Upper lobe of left lung (tissue), 6 donors: ENCODE measurements around the gene MSI2. TPM values are rescaled to one million over a fixed set of nuclear protein-coding genes. Genes with fewer than 3 reads are reported as not detected.

Experiments used
- ATAC-seq, 2 donors: fragments of 200-7000 bp; cut with Tn5 transposase; one replicate each; pipeline ENCODE4 v1.9.1; 2022; ENCODE audit warnings: mild to moderate bottlenecking in 2 of 2, moderate library complexity in 2 of 2; ENCODE audit not compliant: low FRiP score in 2 of 2
- DNase-seq, 2 donors: peaks; one replicate each; pipeline ENCODE4 v3.0.0-alpha.2; 2019 to 2020
- H3K27ac ChIP-seq, 4 donors: fragments of 200-600 bp; sonication (generic); one replicate each; pipeline ENCODE4 v1.5.1; 2016 to 2019
- H3K27me3 ChIP-seq, 4 donors: fragments of 200-600 bp; sonication (generic); one replicate each; pipeline ENCODE4 v1.5.1; 2017 to 2019
- H3K36me3 ChIP-seq, 4 donors: fragments of 200-600 bp; sonication (generic); one replicate each; pipeline ENCODE4 v1.5.1; 2016 to 2019
- H3K4me1 ChIP-seq, 4 donors: fragments of 200-600 bp; sonication (generic); one replicate each; pipeline ENCODE4 v1.5.1; 2018 to 2019
- H3K4me3 ChIP-seq, 4 donors: fragments of 200-600 bp; sonication (generic); one replicate each; pipeline ENCODE4 v1.5.1; 2017 to 2019; ENCODE audit warnings: mild to moderate bottlenecking in 2 of 4, moderate library complexity in 1 of 4
- H3K9me3 ChIP-seq, 4 donors: fragments of 200-600 bp; sonication (generic); one replicate each; pipeline ENCODE4 v1.5.1; 2018 to 2019
- CTCF ChIP-seq, 6 experiments: fragments of 450-650 bp in 4 of 6; fragments of 200-600 bp in 2 of 6; sonication (generic) in 2 of 6; IDR thresholded peaks; one replicate each; pipeline ENCODE4 v1.5.1; 2016 to 2019; ENCODE audit warnings: antibody characterized with exemption in 6 of 6
- EP300 ChIP-seq, 4 donors: sonication (generic); formaldehyde crosslinking; IDR thresholded peaks; one replicate each; pipeline ENCODE4 v1.5.1; 2017; ENCODE audit warnings: antibody characterized with exemption in 4 of 4, control low read depth in 2 of 4
- POLR2A ChIP-seq, 4 donors: fragments of 450-650 bp; IDR thresholded peaks; one replicate each; pipeline ENCODE4 v1.5.1; 2016 to 2017; ENCODE audit warnings: antibody characterized with exemption in 4 of 4, mild to moderate bottlenecking in 2 of 4
- POLR2AphosphoS5 ChIP-seq, 2 donors: sonication (generic); formaldehyde crosslinking; IDR thresholded peaks; one replicate each; pipeline ENCODE4 v1.5.1; 2017; ENCODE audit warnings: antibody characterized with exemption in 2 of 2
- WGBS, 2 donors: methylation state at CpG; one replicate each; pipeline ENCODE4 v1.1.5; 2017 to 2018; 5-methylcytosine and 5-hydroxymethylcytosine counted together
- total RNA-seq, 6 donors: library from RNA; depleted of rRNA in 4 of 6; stranded (reverse); fragments of >200 nt in 4 of 6; gene quantifications; one replicate each; pipeline versions ENCODE4 v1.1.0 to v1.2.1, GENCODE V29; 2016 to 2021
- donor health status: DM: no; HTN: no; CAD: no; lungs with moderate emphysema.
- donor health status: DM: no; HTN: yes; CAD: no; lungs with severe emphysema.

MSI2 gene
- total RNA-seq, 6 donors from 2014 or later, result 20.1 to 44.0 (median 32.2) TPM

- Histone ChIP-seq H3K4me3 (no peak overlapping the region), H3K27ac (no peak overlapping the region), H3K4me1 (peaks cover 0 to 14% (median 6%) of the 10 kb centered on the region in 4 donors), H3K9me3 (no peaks in the 10 kb centered on the region), H3K27me3 (no peaks in the 10 kb centered on the region), H3K36me3 (no peaks in the 10 kb centered on the region)
- DNase-seq (no peak), ATAC-seq (no peak)
- WGBS, 2 donors, result 57 to 69% methylated on average over 11 to 13 of the region's 13 CpGs
- TF ChIP-seq POLR2A (IDR thresholded peaks at IDR 0.05) (no peak), CTCF (IDR thresholded peaks at IDR 0.05) (no peak), POLR2AphosphoS5 (IDR thresholded peaks at IDR 0.05) (no peak), EP300 (IDR thresholded peaks at IDR 0.05) (no peak)
These were observed 151.9 kb downstream of the MSI2 start for GRCh38 chr17:57408071-57408811.

- Histone ChIP-seq H3K27me3 (no peaks in the 10 kb centered on the region), H3K4me1 (peaks cover 0 to 14% (median 6%) of the 10 kb centered on the region in 4 donors), H3K36me3 (no peaks in the 10 kb centered on the region), H3K9me3 (no peaks in the 10 kb centered on the region), H3K27ac (no peak overlapping the region), H3K4me3 (no peak overlapping the region)
- TF ChIP-seq POLR2AphosphoS5 (IDR thresholded peaks at IDR 0.05), result no peak
- no peak for TF ChIP-seq POLR2A (IDR thresholded peaks at IDR 0.05)
- TF ChIP-seq CTCF (IDR thresholded peaks at IDR 0.05), result no peak
- TF ChIP-seq EP300 (IDR thresholded peaks at IDR 0.05), result no peak
- WGBS, 2 donors, result 80 to 95% methylated on average over 6 of the region's 6 CpGs
- no peak for DNase-seq
- no peak for ATAC-seq
These were observed 153.8 kb downstream of the MSI2 start for GRCh38 chr17:57410169-57410568.

GRCh38 chr17:57412520-57413096 is 156.3 kb downstream of the MSI2 start:
- ATAC-seq, result no peak
- DNase-seq, result no peak
- H3K4me1 ChIP-seq, result peaks cover 0 to 8% (median 5%) of the 10 kb centered on the region in 4 donors
- no peak overlapping the region for H3K4me3 ChIP-seq
- WGBS, 2 donors, result 51 to 64% methylated on average over 2 of the region's 2 CpGs
- H3K9me3 ChIP-seq, result no peaks in the 10 kb centered on the region
- H3K36me3 ChIP-seq, result no peaks in the 10 kb centered on the region
- TF ChIP-seq POLR2AphosphoS5 (IDR thresholded peaks at IDR 0.05) (no peak), EP300 (IDR thresholded peaks at IDR 0.05) (no peak), CTCF (IDR thresholded peaks at IDR 0.05) (no peak), POLR2A (IDR thresholded peaks at IDR 0.05) (no peak)
- H3K27me3 ChIP-seq, result no peaks in the 10 kb centered on the region
- no peak overlapping the region for H3K27ac ChIP-seq

- Histone ChIP-seq H3K9me3 (no peaks in the 10 kb centered on the region), H3K4me3 (no peak overlapping the region), H3K27me3 (no peaks in the 10 kb centered on the region), H3K36me3 (no peaks in the 10 kb centered on the region), H3K27ac (no peak overlapping the region), H3K4me1 (no peaks in the 10 kb centered on the region)
- no peak for TF ChIP-seq POLR2AphosphoS5 (IDR thresholded peaks at IDR 0.05)
- TF ChIP-seq CTCF (IDR thresholded peaks at IDR 0.05), result no peak
- no peak for TF ChIP-seq EP300 (IDR thresholded peaks at IDR 0.05)
- no peak for TF ChIP-seq POLR2A (IDR thresholded peaks at IDR 0.05)
- 92 to 95% methylated on average over 9 of the region's 9 CpGs for WGBS, 2 donors
- no peak for DNase-seq
- no peak for ATAC-seq
These were observed 157.7 kb downstream of the MSI2 start for GRCh38 chr17:57413848-57414651.
